Measurements from ENCODE around the gene GTPBP6.
"Not testable (repeated sequence)": the region's sequence is repeated elsewhere in the genome, so short reads cannot be mapped to it uniquely, and the experiment has no call there.

GTPBP6 gene

GRCh38 chrX:314781-315595 is 3.6 kb downstream of the GTPBP6 start:
- no peak for DNase-seq

GRCh38 chrX:314049-314448 is 4.5 kb downstream of the GTPBP6 start:
- DNase-seq: no peak

GRCh38 chrX:313546-313945 is 5.0 kb downstream of the GTPBP6 start:
- DNase-seq: no peak

GRCh38 chrX:312621-313331 is 5.8 kb downstream of the GTPBP6 start:
- DNase-seq: no peak

- no peak for DNase-seq
Observed at GRCh38 chrX:311156-312129, 7.2 kb downstream of the GTPBP6 start.

- no peak for DNase-seq
Observed at GRCh38 chrX:310621-311155, 7.9 kb downstream of the GTPBP6 start.

- no peak for DNase-seq
Observed at GRCh38 chrX:308821-309520, 9.6 kb downstream of the GTPBP6 start.

GRCh38 chrX:307261-308111 is 11.1 kb downstream of the GTPBP6 start:
- DNase-seq: no peak

- DNase-seq: not testable (repeated sequence)
Observed at GRCh38 chrX:306614-307251, 11.9 kb downstream of the GTPBP6 start.

GRCh38 chrX:305781-306613 is 12.6 kb downstream of the GTPBP6 start:
- DNase-seq: not testable (repeated sequence)

GRCh38 chrX:302975-303374 is 15.6 kb downstream of the GTPBP6 start:
- no peak for DNase-seq

- no peak for DNase-seq
Observed at GRCh38 chrX:300334-300733, 18.3 kb downstream of the GTPBP6 start.

GRCh38 chrX:298993-299392 is 19.6 kb downstream of the GTPBP6 start:
- no peak for DNase-seq

- no peak for DNase-seq
Observed at GRCh38 chrX:295136-295535, 23.5 kb downstream of the GTPBP6 start.

GRCh38 chrX:292900-293897 is 25.4 kb downstream of the GTPBP6 start:
- DNase-seq: no peak

GRCh38 chrX:291411-291901 is 27.1 kb downstream of the GTPBP6 start:
- DNase-seq: no peak

- DNase-seq: no peak
Observed at GRCh38 chrX:290476-291166, 28.0 kb downstream of the GTPBP6 start.

GRCh38 chrX:288561-288991 is 30.0 kb downstream of the GTPBP6 start:
- no peak for DNase-seq
